GM21390 (cell line): ENCODE data around the gene DCLK1.

Source experiments
- ATAC-seq: cut with Tn5 transposase; IDR thresholded peaks from one replicate; pipeline ENCODE4 v1.9.1; 2021; ENCODE audit not compliant: unreplicated experiment

Gene DCLK1

GRCh38 chr13:36054041-36054440 lies 77.1 kb downstream of the DCLK1 start:
- ATAC-seq = no peak

GRCh38 chr13:36051082-36051481 lies 80.1 kb downstream of the DCLK1 start:
- ATAC-seq = no peak

GRCh38 chr13:36046672-36047071 lies 84.5 kb downstream of the DCLK1 start:
- peak; percentile 91 for ATAC-seq

- no peak for ATAC-seq
Measured at GRCh38 chr13:36038785-36039555, 92.2 kb downstream of the DCLK1 start.

GRCh38 chr13:36033035-36033434 lies 98.1 kb downstream of the DCLK1 start:
- no peak for ATAC-seq

- ATAC-seq = no peak
Measured at GRCh38 chr13:36031490-36031889, 99.7 kb downstream of the DCLK1 start.

GRCh38 chr13:36030670-36031331 lies 100.4 kb downstream of the DCLK1 start:
- no peak for ATAC-seq

- ATAC-seq = no peak
Measured at GRCh38 chr13:36029166-36029565, 102.0 kb downstream of the DCLK1 start.

GRCh38 chr13:36028359-36029025 lies 102.7 kb downstream of the DCLK1 start:
- ATAC-seq = no peak

GRCh38 chr13:36026531-36026930 lies 104.7 kb downstream of the DCLK1 start:
- ATAC-seq = no peak

GRCh38 chr13:36014763-36015162 lies 116.4 kb downstream of the DCLK1 start:
- ATAC-seq = no peak

GRCh38 chr13:36006894-36007675 lies 124.1 kb downstream of the DCLK1 start:
- no peak for ATAC-seq

- ATAC-seq = no peak
Measured at GRCh38 chr13:36006347-36006746, 124.8 kb downstream of the DCLK1 start.

- ATAC-seq = no peak
Measured at GRCh38 chr13:36001561-36001960, 129.6 kb downstream of the DCLK1 start.

GRCh38 chr13:36000028-36000427 lies 131.2 kb downstream of the DCLK1 start:
- no peak for ATAC-seq

- no peak for ATAC-seq
Measured at GRCh38 chr13:35996360-35996759, 134.8 kb downstream of the DCLK1 start.

- ATAC-seq = no peak
Measured at GRCh38 chr13:35995136-35995535, 136.0 kb downstream of the DCLK1 start.

- ATAC-seq = no peak
Measured at GRCh38 chr13:35994131-35994966, 136.8 kb downstream of the DCLK1 start.

GRCh38 chr13:35993686-35994085 lies 137.5 kb downstream of the DCLK1 start:
- no peak for ATAC-seq

- no peak for ATAC-seq
Measured at GRCh38 chr13:35992964-35993363, 138.2 kb downstream of the DCLK1 start.
